GM21526 (cell line): ENCODE measurements around the gene FADS2.

ENCODE experiments used
- ATAC-seq: cut with Tn5 transposase; IDR thresholded peaks from one replicate; pipeline ENCODE4 v1.9.1; 2021; ENCODE audit warnings: moderate library complexity; ENCODE audit not compliant: unreplicated experiment, low FRiP score

FADS2 gene

DNA sequence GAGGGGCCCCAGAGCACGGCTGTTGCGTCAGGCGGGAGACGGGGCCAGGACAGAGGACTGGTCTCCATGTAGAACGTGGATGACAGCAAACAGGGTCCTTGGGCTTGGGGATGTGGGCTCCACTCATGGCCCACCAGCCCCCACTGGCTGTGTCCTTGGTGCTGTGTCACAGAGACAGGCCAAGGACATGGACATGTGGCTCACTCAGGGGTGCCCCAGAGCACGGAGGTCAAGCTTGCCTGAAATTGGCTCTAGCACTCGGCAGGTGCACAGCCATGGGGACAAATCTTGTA is 14.4 kb downstream of the FADS2 start:
- no peak for ATAC-seq

DNA sequence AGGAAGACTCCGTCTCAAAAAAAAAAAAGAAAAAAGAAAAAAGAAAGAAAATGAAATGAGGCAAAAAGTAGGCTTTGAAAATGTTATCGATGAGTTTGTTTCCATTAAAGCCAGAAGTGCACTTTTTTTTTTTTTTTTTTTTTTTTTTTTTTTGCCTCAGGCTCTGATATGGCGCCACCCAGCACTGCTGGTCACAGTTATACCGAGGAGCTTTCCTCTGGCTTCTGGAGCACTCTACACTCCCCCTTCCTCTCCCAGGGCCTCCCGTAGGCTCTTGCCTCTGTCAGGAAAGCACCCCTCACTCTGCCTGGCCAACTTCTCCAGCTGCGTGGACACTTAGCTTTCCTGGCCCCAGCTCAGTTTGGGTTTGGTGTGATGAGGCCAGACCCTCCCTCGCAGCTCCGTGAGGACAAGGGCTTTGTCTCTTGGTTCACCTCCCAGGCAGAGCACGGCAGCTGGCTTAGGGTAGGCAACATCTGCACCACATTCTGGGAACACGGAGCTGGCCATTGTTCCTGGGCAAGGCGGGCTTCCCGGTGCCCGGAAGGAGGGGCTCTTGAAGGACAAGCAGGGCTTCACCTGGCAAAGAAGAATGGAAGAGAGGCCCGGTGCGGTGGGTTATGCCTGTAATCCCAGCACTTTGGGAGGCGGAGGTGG is 16.9 kb downstream of the FADS2 start:
- no peak for ATAC-seq

DNA sequence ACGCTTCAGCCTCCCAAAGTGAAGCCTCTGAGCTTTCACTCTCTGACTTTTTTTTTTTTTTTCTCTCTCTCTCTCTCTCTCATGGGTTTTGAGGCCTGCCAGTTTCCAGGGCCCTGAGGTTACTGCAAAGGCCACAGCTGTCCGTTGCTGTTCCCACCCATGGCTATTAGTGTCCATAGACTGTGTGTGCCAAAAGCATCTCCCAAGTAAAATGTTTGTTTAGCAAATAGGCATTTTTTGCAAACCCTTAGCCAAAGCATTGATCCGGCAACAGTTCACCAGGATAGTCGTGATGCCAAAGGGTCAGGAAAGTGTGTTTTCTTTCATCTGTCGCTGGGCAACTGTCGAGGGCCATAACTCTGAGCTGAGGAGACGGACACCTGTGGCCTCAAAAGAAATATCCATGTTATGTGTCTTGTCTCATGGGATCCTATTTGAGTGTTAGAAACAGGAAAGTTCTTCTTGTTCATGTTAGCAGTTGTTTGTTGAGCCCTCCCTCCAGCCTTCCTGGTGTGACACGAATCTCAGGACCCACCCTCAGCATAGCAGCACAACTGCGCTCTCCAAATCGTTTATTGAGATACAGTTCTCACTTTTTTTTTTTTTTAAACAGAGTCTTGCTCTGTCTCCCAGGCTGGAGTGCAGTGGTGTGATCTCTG is 18.4 kb downstream of the FADS2 start:
- no peak for ATAC-seq

DNA sequence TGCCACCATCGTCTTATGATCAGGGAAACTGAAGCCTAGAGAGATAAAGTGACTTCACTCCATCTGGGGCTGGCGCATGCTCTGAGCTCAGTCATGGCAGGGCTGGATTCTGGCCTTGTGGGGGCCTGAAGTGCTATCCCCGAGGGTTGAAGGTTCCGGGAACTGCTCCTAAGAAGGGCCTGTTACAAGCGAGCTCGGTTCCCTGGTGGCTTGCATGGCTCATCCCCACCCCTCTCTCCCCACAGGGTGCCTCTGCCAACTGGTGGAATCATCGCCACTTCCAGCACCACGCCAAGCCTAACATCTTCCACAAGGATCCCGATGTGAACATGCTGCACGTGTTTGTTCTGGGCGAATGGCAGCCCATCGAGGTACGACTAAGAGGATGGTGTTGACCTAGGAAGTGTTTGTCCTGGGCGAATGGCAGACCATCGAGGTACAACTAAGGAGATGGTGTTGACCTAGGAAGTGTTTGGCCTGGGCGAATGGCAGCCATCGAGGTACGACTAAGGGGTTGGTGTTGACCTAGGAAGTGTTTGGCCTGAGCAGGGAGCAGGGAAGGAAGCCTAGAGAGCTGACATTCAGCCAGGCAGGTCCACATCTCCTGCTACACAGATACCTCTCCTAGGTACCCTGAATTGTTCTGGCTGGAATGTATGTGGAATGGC is 19.9 kb downstream of the FADS2 start:
- ATAC-seq = no peak

DNA sequence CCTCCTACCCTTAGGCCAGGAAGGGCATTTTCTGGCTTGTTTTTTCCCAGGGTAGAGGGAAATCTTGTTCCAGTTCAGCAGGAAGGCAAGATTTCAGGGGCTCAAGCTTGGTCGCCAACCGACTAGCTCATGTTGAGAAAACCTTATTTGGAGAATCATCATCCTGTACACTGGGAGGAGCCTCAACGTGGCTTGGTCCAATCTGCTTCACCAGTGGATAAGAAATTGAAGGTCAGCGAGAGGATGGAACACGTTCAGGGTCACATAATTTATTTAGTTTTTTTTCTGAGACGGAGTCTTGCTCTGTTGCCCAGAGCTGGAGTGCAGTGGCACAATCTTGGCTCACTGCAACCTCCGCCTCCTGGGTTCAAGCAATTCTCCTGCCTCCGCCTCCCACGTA is 20.5 kb downstream of the FADS2 start:
- ATAC-seq = no peak

DNA sequence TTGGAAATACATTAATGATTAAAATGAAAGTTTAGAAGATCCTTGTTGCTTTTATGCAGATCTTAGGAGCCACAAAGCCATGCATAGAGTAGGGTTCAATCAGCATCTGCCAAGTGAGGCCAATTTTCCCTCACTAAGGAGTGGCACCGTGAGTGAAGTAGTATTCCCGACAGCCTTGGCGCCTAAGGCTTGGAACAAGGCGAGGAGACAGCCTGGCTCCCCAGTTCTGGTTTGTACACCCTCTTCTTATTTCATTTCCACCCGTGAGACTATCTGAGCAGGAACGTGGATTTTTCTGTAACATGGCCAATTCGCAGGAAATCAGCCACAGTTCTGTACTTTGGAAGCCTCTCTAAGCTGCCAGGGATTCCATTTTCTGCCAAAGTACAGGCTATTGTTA is 22.6 kb downstream of the FADS2 start:
- ATAC-seq = no peak

DNA sequence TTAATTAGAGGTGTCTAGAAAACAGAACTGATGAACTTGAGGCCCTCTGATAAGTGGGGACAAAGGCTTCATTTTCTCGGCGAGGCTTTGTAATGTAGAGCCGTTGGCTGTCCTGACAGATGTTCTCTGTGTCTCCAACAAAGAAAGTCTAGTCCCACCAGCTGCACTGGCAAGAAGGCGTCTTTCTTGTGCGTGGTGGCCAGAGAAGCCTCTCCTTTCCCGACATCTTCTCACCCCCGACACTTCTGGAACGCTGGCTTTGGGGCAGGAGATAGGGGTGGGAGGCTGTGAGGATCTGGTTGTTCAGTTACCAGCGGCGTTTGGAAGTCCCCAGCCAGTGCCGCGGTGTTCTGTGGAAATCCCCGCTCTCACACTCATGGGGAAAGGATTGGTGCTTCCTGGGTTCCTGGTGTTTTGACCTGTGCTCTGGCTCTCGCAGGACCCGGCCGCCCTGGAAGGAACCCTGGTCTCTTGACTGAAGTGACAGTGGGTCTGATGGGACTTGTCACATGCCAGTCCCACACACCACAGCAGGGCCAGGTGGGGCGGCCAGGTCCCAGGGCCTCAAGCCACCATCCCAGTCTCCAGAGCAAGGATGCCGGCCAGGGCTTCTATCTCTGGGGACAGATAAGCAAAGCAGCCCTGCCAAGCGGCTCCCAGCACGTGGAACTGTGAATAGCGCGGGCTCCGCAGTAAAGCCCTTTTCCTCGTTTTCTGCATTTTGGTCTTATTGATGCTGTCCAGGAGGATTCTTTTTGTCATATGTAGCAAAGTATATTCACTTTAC is 23.2 kb downstream of the FADS2 start:
- no peak for ATAC-seq

DNA sequence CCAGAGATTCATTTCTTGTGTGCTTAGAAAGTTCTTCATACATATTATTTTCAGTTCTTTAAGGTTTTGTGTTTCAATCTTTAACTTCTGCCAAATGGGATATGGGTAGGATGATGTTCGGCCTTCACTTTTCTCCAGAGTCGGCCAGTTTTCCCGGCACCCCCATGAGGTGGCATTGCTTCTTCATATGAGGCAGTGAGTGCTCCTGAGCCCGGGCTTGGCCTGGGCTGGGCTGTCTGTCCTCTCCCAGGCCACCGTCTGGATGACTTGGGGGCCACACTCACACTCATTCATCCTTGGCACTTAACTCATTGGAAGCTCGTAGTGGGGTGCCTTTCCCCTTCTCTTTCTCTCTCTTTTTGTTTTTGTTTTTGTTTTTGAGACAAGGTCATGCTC is 23.8 kb downstream of the FADS2 start:
- no peak for ATAC-seq

DNA sequence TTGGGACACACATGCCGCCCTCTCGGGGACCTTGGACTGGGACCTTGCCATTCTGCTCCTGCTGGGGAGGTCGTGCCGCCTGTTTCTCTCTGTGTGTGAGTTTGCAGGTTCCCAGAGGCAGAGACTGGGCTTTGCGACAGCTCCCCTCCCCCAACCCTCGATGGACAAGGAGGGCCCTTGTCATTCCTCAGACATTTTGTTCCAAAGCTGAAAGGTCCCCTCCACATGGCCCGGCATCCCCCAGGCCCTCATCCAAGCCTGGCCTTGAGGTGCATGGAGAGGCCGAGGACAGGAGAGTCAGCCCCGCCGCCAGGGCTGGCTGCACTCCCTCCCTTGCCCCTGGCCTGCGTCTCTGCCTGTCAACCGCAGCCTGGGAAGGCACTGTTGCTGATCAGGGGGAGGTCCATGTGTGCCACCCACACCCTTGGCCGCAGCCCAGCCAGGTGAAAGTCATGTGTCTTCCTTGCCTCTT is 25.6 kb downstream of the FADS2 start:
- no peak for ATAC-seq

DNA sequence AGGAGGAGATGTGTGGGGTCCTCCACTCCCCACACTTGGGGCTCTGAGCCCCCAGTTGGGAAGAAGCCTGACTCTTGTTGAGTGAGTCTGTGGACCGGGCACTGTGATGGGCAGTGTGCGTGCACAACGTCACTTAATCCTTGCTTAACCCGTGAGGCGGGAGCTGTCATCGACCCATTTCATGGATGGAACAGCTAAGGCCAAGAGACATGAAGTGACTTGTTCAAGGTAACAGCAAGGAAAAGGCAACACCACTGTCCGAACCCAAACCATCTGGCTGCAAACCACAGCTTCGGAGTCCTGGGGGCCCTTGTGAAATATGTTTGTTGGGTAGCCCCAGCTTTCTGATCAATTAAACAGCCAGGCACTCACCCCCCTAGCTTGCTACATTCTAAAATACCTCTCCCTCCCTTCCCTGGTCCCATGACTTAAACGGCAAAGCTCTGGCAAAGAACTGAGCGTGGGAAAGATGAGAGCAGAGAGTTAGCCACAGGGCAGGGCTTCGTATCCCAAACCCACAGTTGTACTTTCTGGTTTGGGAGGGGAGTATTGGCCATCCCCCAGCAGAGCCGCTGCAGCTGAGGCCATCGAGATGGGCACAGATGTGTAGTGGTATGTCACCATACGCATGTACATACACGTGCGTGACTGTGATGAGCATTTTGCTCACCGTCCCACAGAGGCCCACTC is 26.3 kb downstream of the FADS2 start:
- no peak for ATAC-seq

DNA sequence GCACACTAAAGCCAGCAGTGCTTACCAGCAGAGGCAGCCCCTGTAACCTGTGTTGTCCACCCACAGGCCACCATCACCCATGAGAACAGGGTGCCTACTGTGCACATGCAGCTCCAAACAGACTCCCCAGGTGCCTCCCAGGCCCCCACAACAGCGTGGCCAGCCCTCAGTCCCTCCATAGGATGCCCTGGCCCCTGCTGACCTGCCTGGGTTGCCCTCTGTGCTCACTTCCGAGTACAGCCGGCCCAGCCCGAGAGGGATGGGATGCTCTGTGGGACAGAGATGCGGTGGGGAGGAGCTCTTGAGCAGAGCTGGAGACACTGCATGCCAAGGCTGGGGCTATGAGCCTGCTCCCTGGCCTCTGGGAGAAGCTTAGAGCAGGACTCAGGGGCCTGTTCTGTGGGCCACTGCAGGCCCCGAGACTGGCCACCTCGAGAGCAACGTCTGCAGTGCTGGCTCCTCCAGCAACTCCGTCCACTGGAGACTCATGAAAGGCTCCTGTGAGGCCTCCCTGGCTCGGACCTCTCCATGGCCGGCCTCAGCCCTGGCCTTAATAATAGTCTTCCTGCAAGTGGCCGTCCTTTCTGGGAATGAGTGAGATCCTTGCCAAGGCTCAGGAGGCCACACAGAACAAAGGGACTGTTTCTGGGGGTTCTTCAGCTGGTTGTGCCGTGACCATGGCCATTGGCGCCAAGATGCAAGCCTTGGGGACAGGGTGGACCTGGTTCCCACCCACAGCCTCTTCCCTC is 27.0 kb downstream of the FADS2 start:
- no peak for ATAC-seq

DNA sequence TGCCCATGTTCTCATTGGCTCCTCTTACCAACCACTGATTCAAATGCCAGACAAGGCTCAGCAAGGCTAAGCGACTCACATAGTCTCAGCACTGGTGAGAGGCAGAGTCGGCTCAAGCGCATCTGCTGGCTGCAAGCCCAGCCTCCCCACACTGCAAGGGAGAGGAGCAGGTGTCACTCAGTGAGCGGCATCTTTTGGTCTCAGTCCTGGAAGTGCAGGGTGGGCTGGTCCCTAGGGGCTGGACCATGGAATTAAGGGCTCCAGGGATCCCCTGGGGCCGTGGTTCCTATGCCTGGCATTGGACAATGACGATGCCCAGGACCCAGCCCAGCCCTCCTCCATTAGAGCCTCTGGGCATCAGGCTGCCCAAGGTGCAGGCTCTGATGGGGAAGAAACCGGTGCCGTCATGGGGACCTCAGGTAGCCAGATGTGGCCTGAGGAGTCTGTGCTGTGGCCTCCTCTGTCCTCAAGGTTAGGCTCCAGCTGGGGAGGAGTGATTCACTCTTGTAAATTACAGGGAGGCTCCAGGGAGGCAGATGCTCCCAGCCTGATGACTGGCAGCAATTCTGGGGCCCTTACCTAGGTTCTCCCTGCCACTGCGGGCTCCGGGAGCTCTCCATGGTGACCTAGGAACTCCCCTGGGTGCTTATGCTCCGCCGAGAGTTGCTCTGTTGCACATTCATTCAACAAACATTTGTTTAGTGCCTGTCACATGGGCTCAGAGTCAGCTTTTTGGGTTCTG is 28.0 kb downstream of the FADS2 start:
- no peak for ATAC-seq

DNA sequence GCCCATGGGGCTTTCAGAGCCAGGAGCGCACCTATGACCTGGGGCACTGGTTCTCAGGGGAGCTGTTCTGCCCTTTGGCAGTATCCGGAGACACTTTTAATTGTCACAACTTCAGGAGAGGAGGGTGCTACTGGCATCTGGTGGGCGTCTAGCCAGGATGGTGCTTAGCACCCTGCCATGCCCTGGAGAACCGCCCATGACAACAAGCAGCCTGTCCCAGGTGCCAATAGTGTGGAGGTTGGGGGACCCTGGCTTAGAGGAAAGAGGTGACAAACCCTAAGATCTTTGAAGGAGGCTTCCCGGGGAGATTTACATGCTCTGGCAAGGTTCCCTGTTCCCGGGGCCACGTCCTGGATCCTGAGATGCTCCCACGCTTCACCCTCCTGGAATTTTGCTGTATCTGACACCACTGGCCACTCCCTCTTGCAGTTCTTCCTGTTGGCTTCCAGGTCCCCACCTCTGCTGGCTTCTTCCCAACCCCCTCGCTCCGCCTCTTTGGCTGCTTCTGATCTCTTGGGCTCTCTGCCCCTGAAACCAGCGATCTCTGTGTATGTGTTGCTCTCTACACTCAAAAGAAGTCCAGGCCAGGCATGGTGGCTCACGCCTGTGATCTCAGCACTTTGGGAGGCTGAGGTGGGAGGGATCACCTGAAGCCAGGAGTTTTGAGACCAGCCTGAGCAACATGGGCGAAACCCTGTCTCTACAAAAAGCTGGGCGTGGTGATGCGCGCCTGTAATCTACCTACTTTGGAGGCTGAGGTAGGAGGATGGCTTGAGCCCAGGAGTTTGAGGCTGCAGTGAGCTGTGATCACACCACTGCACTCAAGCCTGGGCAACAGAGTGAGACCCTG is 32.2 kb downstream of the FADS2 start:
- no peak for ATAC-seq

DNA sequence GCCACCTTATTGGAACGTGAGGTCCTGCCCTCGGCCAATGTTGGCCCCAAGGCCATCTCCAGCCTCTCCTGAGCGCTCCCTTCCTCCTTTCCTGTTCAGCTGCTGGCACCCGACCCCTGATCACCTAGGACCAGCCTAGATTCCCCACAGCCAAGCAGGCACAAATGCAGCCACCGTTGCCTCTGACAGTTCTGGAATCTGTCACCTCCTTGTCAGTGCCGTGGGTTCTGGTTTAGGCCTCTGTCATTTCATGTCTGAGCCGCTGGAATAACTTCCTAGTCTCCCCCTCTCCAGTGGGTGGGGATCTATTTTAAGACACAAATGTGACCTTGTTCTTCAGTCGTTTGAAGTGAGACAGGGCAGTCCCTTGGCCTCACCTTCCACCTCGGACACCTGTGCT is 33.5 kb downstream of the FADS2 start:
- ATAC-seq = no peak

DNA sequence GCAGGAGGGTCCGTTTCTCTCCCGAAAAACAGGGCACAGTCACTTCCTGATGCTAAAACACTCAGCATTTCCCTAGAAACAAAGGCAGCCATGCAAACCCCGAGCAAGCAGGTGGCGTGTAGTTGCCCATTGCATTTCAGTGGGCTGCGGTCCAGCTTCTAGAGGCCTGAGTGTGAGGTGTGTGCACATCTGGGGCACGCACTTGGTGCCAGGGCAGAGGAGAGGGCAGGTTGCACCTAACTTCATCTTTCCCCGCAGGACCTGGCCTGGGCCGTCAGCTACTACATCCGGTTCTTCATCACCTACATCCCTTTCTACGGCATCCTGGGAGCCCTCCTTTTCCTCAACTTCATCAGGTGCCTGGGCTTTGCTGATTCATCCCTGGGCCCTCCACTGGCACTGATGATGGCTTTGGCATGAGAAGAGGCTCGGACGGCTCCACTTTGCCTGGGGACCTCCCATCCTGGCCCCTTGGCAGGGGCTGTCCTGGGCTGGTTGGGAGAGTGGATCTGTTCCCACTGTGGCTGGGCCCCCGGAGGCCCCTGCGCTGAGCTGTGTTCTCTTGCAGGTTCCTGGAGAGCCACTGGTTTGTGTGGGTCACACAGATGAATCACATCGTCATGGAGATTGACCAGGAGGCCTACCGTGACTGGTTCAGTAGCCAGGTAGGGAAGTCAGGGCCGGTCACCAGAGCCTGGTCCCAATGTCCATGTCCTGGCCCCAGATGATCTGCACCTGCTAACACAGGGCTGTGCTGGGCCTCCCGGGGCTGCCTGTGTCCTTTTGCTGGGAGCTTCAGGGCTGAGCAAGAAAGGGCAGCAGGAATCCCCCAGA is 34.8 kb downstream of the FADS2 start:
- ATAC-seq = no peak

DNA sequence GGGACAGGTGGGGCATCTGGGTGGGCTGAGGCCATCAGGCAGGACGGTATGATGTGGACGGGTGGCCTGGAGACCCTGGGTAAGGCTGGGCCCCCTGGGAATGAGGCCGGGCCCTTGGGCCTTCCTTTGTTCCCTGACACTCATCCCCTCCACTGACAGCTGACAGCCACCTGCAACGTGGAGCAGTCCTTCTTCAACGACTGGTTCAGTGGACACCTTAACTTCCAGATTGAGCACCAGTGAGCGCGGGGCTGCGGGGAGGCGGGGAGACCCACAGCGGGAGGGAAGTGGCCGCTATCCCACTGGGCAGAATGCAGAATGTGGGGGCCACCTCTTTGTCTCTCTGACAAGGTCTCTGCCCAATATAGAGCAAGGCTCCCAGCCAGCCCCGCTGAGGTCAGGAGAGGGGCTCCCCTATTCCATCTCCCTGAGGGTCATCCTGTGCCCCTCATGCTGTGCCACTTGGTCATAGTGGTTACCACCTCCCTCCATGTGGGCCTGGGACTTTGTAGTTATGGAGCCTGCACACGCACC is 35.5 kb downstream of the FADS2 start:
- no peak for ATAC-seq
